ENCODE measurements around the gene SKP1.
"Not testable (repeated sequence)": the region's sequence is repeated elsewhere in the genome, so short reads cannot be mapped to it uniquely, and the experiment has no call there.

Gene SKP1

DNA sequence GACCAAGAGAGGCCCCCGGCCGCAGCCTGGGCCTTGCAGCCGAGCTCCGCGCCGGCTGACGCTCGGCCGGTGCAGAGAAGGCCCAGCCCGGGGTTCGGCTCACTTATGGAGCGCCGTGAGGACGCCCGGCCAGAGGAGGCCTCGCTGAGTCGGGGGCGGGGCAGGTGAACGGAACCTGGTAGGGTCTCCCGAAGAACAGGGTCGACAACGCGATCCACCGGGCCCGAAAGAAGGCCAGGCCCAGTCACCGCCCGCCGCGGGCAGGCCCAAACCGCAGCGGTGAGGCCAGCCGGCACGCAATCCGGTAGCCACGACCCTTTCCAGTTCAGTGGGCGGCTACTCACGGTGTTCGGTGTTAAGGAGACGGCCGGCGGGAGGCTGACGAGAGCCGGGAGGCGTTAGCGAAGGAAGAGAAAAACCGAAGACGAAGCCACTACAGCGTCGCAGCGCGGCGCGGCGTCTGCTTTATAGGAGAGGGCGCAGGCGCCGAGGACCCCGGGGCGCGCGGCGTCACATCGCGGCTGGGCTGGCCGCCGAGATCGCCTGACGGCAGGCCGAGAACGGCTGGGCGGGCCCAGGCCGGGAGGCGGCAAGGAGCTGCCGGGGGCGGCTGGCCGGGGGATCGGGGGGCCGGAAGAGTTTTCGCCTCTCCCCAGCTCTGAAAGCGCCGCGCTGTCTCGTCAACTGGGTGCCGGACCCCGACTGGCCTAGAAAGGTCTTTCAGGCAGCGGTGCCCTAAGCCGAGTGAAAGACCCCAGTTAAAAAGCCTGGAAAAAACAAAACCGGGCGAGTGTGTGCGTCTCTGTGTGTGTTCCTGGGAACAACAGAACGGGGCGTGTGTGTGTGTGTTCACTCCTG lies at the start of gene SKP1:
Gene SKP1, minus strand, starts transcription at position 440 of the 858 bp plus-strand sequence. CDS start 2,928 bp downstream, outside the sequence.
- DNase-seq: peak; percentile 90

DNA sequence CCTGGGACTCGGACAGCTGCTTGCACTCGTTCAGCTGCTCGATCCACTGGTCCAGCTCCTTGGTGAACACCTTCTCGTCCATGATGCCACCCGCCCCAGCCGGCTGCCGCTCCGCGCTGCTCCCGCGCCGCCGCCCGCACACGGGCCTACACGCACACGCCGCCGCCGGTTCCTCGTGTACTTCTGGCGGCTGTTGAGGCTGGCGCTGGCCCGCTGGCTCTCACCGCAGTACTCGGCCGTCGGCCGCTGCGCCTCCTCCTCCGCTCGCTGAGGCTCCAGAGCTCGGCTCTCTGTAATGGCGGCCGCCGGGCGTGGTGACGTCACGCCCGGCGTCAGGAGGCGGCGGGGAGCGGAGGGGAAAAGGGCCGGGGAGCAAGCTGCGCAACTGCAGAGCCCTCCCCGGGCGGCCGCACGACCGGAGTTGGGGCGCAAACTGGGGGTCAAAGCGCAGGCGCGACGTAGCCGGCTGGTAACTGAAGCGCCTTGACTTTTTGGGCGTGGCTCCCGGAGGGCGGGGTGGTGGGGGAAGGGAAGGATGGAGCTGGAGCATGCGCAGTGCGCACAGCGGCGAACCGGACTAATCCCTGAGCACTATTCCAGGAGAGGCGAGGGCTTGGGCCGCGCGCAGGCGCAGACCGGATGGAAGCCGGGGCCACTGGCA lies 49.2 kb upstream of the SKP1 start, which contains the start of gene PPP2CA:
Gene PPP2CA, minus strand, starts transcription at position 294 of the 661 bp plus-strand sequence. Its CDS starts 212 bp downstream, at position 82.
- peak; percentile 100 for DNase-seq

GRCh38 chr5:134224888-134225779 lies 48.4 kb upstream of the SKP1 start:
- peak; percentile 68 for DNase-seq

DNA sequence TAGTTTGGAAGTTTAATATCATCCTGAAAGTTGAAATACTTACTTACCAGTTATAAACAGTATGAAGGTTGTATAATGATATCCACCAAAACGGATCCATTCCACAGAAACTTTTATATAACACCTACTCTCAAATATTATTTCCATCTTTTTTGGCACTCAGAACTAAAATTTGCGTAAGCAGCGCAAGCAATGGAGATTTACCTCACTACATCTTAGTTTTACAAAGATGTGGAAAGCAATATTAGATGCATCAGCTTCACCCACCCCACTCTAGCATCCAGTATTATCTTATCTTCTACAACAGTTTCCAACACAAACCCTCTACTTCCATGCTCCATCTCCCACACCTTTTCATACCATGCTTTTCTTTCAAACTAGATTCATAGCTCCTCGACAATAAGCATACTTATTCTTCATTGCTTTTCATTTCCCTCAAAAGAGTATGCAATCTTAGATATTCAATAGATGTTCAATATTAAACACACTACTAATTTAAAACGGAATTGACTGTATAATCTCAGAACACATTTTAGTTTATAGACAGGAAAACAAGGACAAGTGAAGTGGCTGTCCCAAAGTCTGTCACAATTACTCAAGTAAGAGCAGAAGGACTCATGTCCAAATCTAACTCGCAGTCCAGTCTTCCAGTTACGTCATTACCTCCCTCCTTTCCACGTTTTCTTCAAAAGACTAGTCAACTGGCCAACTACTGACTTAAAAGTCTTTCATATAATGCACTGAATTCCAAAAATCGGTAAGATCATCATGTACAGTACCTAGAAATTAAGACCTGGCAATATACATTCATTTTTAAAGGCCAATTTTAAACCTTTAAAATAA lies 46.9 kb upstream of the SKP1 start:
- no peak for DNase-seq

GRCh38 chr5:134221690-134222089 lies 44.9 kb upstream of the SKP1 start:
- not testable (repeated sequence) for DNase-seq

- DNase-seq: no peak
These were observed 39.0 kb upstream of the SKP1 start for GRCh38 chr5:134215757-134216156.

GRCh38 chr5:134211263-134212031 lies 34.7 kb upstream of the SKP1 start:
- not testable (repeated sequence) for DNase-seq

GRCh38 chr5:134209477-134210245 lies 32.9 kb upstream of the SKP1 start:
- no peak for DNase-seq

DNA sequence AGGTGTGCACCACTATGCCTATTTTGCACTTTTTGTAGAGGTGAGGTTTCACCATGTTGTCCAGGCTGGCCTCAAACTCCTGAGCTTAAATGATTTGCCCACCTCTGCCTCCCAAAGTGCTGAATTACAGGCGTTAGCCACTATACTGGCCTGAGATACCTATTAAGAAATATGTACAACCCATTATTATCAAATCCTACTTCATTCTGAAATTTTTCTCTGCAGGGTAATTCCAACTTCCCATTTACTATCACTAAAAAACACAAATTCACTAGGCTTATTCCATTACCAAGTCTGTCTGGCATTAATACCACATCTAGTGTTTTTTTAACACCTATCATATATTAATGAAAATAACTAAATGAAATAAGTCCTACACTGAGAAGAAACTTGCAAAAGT lies 30.9 kb upstream of the SKP1 start:
- no peak for DNase-seq

DNA sequence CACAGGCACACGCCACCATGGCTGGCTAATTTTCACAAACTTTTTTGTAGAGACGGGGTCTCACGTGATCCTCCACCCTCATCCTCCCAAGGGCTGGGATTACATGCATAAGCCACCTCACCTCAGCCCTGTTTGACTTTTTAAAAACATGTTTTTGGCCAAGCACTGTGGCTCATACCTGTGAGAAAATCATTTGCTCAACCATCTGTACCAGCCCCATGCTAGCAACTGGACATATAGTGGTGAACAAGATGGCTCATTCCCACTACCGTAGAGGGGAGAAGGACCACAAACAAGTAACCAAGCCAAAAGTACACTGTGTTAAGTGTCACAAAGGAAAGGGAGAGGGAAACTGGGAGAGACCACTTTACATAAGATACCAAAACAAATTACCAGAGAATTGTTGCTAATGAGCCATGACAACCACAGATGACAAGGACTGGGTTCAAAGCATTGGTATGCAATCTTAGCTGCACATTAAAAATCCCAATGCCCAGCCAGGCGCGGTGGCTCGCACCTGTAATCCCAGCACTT lies 29.9 kb upstream of the SKP1 start:
- DNase-seq: no peak

- DNase-seq: no peak
These were observed 27.8 kb upstream of the SKP1 start for GRCh38 chr5:134204575-134204974.

DNA sequence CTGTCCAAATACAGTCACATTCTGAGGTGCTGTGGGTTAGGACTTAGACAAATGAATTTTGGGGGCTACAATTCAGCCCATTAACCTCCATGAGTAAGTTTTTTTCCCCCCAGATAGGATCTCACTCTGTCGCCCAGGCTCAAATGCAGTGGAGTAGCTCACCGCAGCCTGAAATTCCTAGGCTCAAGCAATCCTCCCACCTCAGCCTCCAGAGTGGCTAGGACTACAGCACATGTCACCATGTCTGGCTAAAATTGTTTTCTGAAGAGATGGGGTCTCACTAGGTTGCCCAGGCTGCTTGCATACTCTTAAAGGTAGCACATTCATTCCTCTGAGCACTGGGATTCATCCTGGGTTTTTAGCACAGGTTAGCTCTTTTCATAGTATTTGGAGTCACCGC lies 26.9 kb upstream of the SKP1 start:
- no peak for DNase-seq

- no peak for DNase-seq
These were observed 18.9 kb upstream of the SKP1 start for GRCh38 chr5:134195666-134196065.

DNA sequence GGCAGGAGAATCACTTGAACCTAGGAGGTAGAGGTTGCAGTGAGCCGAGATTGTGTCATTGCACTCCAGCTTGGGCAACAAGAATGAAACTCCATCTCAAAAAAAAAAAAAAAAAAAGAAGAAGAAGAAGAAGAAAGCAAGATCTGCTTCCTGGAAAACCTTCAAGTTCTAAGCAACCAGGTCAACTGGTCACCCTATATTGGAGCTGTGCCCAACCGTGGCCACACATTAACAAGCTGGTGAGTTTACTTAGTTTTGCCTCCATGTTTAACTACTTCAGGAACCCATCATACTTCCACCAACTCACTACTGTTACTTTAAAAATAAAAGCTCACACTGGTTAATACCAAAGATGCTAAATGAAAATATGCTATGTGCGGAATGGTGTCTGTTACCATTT lies 12.3 kb upstream of the SKP1 start:
- DNase-seq: no peak

DNA sequence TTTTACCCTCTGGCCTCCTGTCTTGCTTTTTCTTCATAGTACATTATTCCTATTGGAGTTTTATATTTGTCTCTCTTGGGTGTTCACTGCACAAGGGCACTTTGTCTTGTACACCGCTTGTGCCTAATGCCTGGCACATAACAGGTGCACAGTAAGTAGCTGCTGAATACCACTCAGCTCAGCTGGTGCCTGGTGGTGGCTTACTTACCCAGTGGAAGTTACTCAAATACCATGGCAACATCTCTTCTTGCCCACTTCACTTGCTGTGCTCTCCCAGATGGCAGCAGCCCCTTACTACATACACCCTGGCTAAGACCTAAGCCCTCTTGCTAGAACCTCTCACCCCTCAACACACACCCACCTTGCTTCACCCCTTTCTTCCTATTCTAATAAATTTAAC lies 11.3 kb upstream of the SKP1 start:
- DNase-seq: no peak

DNA sequence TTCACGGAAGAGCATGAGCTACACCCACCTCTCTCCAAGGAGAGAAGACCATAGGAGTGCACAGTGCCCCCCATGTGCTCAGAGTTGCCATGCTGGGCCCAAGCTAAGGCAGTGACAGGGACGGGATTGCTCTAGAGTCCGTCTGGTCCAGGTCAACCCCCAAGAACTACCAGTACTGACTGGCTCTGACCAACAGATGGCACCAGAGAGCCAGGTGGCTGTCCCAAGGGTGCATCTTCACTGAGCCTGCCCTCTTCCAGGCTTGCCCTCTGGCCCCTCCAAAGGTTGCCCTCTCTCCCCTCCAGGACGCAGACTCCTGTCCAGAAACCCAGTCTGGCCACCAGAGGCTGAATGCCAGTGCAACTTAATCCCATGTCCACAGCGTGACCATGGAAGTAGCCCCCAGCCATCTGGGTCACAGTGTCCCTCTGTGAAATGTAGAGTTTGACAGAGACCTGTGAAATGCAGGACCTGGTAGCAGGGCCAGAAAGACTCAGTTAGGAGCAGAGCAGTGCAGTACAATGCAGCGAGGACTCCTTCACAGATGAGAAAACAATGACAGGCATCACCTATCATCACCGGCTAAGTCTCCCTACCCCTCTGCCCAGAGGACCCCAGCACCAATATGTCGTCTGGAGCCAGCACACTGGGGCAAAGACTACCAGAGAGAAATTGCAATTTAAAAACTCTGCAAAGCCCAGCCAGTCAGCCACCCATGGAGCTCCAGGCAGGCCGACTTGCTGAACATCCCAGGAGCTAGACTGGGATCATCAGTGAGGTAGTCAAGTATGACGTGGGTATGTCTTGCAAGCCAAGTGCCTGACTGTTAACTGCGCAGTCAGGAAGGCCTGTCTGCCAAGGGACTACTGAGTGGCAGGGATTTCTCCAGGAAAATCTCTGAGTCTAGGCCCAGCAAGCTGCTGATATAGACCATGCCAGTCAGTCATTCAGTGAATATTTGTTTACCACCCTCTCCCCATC lies 7.7 kb upstream of the SKP1 start:
- peak; percentile 82 for DNase-seq

GRCh38 chr5:134183481-134183880 lies 6.7 kb upstream of the SKP1 start:
- no peak for DNase-seq

- DNase-seq: no peak
These were observed 1.3 kb upstream of the SKP1 start for GRCh38 chr5:134178096-134178419.
